Neural progenitor cell (in vitro differentiated cells): ENCODE data around the gene NUP210.

Experiments
- CTCF ChIP-seq: fragments of 200-600 bp; sonication (generic); IDR thresholded peaks from 2 replicates; pipeline ENCODE4 v1.5.1; 2017; ENCODE audit warnings: antibody characterized with exemption, mild to moderate bottlenecking
- EZH2 ChIP-seq: fragments of 200-600 bp; sonication (generic); IDR thresholded peaks from 2 replicates; pipeline ENCODE4 v1.6.1; 2017; ENCODE audit warnings: antibody characterized with exemption, mild to moderate bottlenecking, moderate library complexity
- EZH2phosphoT487 ChIP-seq: fragments of 200-600 bp; sonication (generic); IDR thresholded peaks from 2 replicates; pipeline ENCODE4 v1.6.1; 2017; ENCODE audit warnings: antibody characterized with exemption

GRCh38 chr3:13335059-13335458 lies 85.1 kb downstream of the NUP210 start:
- TF ChIP-seq CTCF (no peak), EZH2 (no peak), EZH2phosphoT487 (no peak)
